H9 (cell line): ENCODE data around the gene RPS6KA4. TPM values are rescaled to one million over a fixed set of nuclear protein-coding genes. Genes with fewer than 3 reads are reported as not detected.

ENCODE experiments used
- DNase-seq: peaks from one replicate; pipeline ENCODE4 v3.0.0-alpha.2; 2017
- H2AFZ ChIP-seq: one replicate; pipeline ENCODE4 v1.6.1; 2013; ENCODE audit warnings: mild to moderate bottlenecking, low read length, control low read depth, moderate library complexity
- H2AK5ac ChIP-seq: 2 replicates; pipeline ENCODE4 v1.6.1; 2013; ENCODE audit warnings: low read length, control low read depth, mixed read lengths; ENCODE audit not compliant: insufficient read length
- H2BK120ac ChIP-seq: one replicate; pipeline ENCODE4 v1.6.1; 2013; ENCODE audit warnings: low read depth, mild to moderate bottlenecking, low read length, control low read depth, inconsistent platforms; ENCODE audit not compliant: poor library complexity, severe bottlenecking
- H2BK12ac ChIP-seq: 2 replicates; pipeline ENCODE4 v1.6.1; 2013; ENCODE audit warnings: low read length, control low read depth, mixed read lengths, low read depth; ENCODE audit not compliant: insufficient read length
- H2BK15ac ChIP-seq: 2 replicates; pipeline ENCODE4 v1.6.1; 2013; ENCODE audit warnings: low read depth, low read length, control low read depth
- H2BK20ac ChIP-seq: one replicate; pipeline ENCODE4 v1.6.1; 2013; ENCODE audit warnings: low read depth, mild to moderate bottlenecking, low read length, control low read depth, inconsistent platforms; ENCODE audit not compliant: poor library complexity, severe bottlenecking
- H2BK5ac ChIP-seq: 2 replicates; pipeline ENCODE4 v1.6.1; 2013; ENCODE audit warnings: low read length, control low read depth, mixed read lengths; ENCODE audit not compliant: insufficient read length
- H3K14ac ChIP-seq: 2 replicates; pipeline ENCODE4 v1.6.1; 2013; ENCODE audit warnings: low read length, control low read depth; ENCODE audit not compliant: insufficient read depth
- H3K18ac ChIP-seq: 2 replicates; pipeline ENCODE4 v1.6.1; 2013; ENCODE audit warnings: low read depth, mild to moderate bottlenecking, mixed read lengths, low read length, control low read depth; ENCODE audit not compliant: insufficient read length
- H3K23ac ChIP-seq: 2 replicates; pipeline ENCODE4 v1.6.1; 2013; ENCODE audit warnings: low read length, control low read depth, mixed read lengths, low read depth; ENCODE audit not compliant: insufficient read length
- H3K23me2 ChIP-seq: 2 replicates; pipeline ENCODE4 v1.6.1; 2013; ENCODE audit warnings: low read depth, mild to moderate bottlenecking, mixed read lengths, low read length, control low read depth; ENCODE audit not compliant: insufficient read length, poor library complexity, severe bottlenecking
- H3K27ac ChIP-seq: 2 replicates; pipeline ENCODE4 v1.5.1; 2013; ENCODE audit warnings: low read length, control low read depth, mixed read lengths, low read depth; ENCODE audit not compliant: insufficient read length
- H3K27me3 ChIP-seq: 2 replicates; pipeline ENCODE4 v1.6.1; 2013; ENCODE audit warnings: low read length, control low read depth, inconsistent platforms; ENCODE audit not compliant: insufficient read depth
- H3K4ac ChIP-seq: 2 replicates; pipeline ENCODE4 v1.6.1; 2013; ENCODE audit warnings: low read depth, mild to moderate bottlenecking, control low read depth, inconsistent platforms, low read length, moderate library complexity
- H3K4me1 ChIP-seq: 2 replicates; pipeline ENCODE4 v1.6.1; 2013; ENCODE audit warnings: low read length, control low read depth, inconsistent platforms; ENCODE audit not compliant: insufficient read depth
- H3K4me2 ChIP-seq: 2 replicates; pipeline ENCODE4 v1.6.1; 2013; ENCODE audit warnings: low read length, control low read depth, mixed read lengths; ENCODE audit not compliant: insufficient read length, insufficient read depth
- H3K56ac ChIP-seq: 2 replicates; pipeline ENCODE4 v1.6.1; 2013; ENCODE audit warnings: low read depth, mild to moderate bottlenecking, mixed read lengths, low read length, control low read depth; ENCODE audit not compliant: insufficient read length
- H3K79me1 ChIP-seq: 2 replicates; pipeline ENCODE4 v1.6.1; 2013; ENCODE audit warnings: low read depth, mild to moderate bottlenecking, moderate library complexity, low read length, control low read depth, inconsistent platforms; ENCODE audit not compliant: insufficient read depth, poor library complexity, severe bottlenecking
- H3K79me2 ChIP-seq: 2 replicates; pipeline ENCODE4 v1.6.1; 2013; ENCODE audit warnings: low read length, control low read depth, inconsistent platforms; ENCODE audit not compliant: insufficient read depth
- H3K9ac ChIP-seq: 2 replicates; pipeline ENCODE4 v1.6.1; 2013; ENCODE audit warnings: low read length, control low read depth, mixed read lengths; ENCODE audit not compliant: insufficient read length; ENCODE audit errors: extremely low read depth
- H3K9me3 ChIP-seq: one replicate; pipeline ENCODE4 v1.6.1; 2013; ENCODE audit warnings: low read depth, low read length, inconsistent platforms; ENCODE audit not compliant: control insufficient read depth
- H3T11ph ChIP-seq: one replicate; pipeline ENCODE4 v1.6.1; 2013; ENCODE audit warnings: mild to moderate bottlenecking, low read length, control low read depth, inconsistent platforms
- H4K20me1 ChIP-seq: one replicate; pipeline ENCODE4 v1.6.1; 2013; ENCODE audit not compliant: control insufficient read depth, insufficient read length, insufficient read depth
- H4K5ac ChIP-seq: 2 replicates; pipeline ENCODE4 v1.6.1; 2013; ENCODE audit warnings: low read depth, mild to moderate bottlenecking, mixed read lengths, low read length, control low read depth; ENCODE audit not compliant: insufficient read length
- H4K8ac ChIP-seq: replicated peaks from 2 replicates; pipeline ENCODE4 v1.6.1; 2013; ENCODE audit warnings: low read length, control low read depth, mixed read lengths, low read depth; ENCODE audit not compliant: insufficient read length
- H4K91ac ChIP-seq: 2 replicates; pipeline ENCODE4 v1.6.1; 2013; ENCODE audit warnings: low read depth, mild to moderate bottlenecking, moderate library complexity, mixed read lengths, low read length, control low read depth; ENCODE audit not compliant: insufficient read length
- H3K27ac Mint-ChIP-seq, 3 experiments: 2 replicates in 2 of 3; 3 replicates in 1 of 3; pipeline ENCODE4 v1.8.0; 2020 to 2021; ENCODE audit warnings: mixed read lengths in 3 of 3, mild to moderate bottlenecking in 1 of 3, moderate library complexity in 1 of 3
- H3K27me3 Mint-ChIP-seq: 2 replicates; pipeline ENCODE4 v1.8.0; 2021; ENCODE audit warnings: low read depth, mild to moderate bottlenecking, moderate library complexity, mixed read lengths
- H3K36me3 Mint-ChIP-seq, 3 experiments: 2 replicates in 2 of 3; 3 replicates in 1 of 3; pipeline ENCODE4 v1.8.0; 2020 to 2021; ENCODE audit warnings: low read depth in 3 of 3, mixed read lengths in 3 of 3; ENCODE audit not compliant: insufficient read depth in 1 of 3
- H3K4me1 Mint-ChIP-seq, 2 experiments: 2 replicates each; pipeline ENCODE4 v1.8.0; 2020; ENCODE audit warnings: mixed read lengths in 2 of 2
- H3K4me3 Mint-ChIP-seq, 2 experiments: 2 replicates in 1 of 2; 3 replicates in 1 of 2; pipeline ENCODE4 v1.8.0; 2020 to 2021; ENCODE audit warnings: mild to moderate bottlenecking in 2 of 2, mixed read lengths in 2 of 2, moderate library complexity in 1 of 2
- H3K9me3 Mint-ChIP-seq, 2 experiments: 2 replicates in 1 of 2; 3 replicates in 1 of 2; pipeline ENCODE4 v1.8.0; 2020; ENCODE audit warnings: mild to moderate bottlenecking in 2 of 2, mixed read lengths in 2 of 2, moderate library complexity in 1 of 2
- CTCF ChIP-seq: fragments of 200-600 bp; sonication (generic); conservative IDR thresholded peaks from 3 replicates; pipeline ENCODE4 v1.8.0; 2021; ENCODE audit warnings: antibody characterized with exemption, mild to moderate bottlenecking
- WGBS: extraction: QIAGEN DNeasy Blood & Tissue Kit; methylation state at CpG from one replicate; pipeline ENCODE4 v1.1.7; 2013; ENCODE audit warnings: missing lambda C conversion rate, low lambda C conversion rate, mixed read lengths; ENCODE audit not compliant: insufficient read length; ENCODE audit errors: extremely low coverage; 5-methylcytosine and 5-hydroxymethylcytosine counted together
- total RNA-seq: library from RNA; stranded (reverse); gene quantifications from 2 replicates; pipeline ENCODE4 v1.2.1, GENCODE V29; 2021

Gene RPS6KA4
- total RNA-seq, 1 experiment from 2014 or later = 10.8 TPM

- Histone ChIP-seq H3K27me3 (no peaks in the 10 kb centered on the region), H2BK120ac (no peak overlapping the region), H4K91ac (no peak overlapping the region), H4K20me1 (no peaks in the 10 kb centered on the region), H3K9me3 (no peaks in the 10 kb centered on the region), H3K27ac (no peak overlapping the region), H3K14ac (0 out of 2 replicates have a peak overlapping the region, but pooled peaks have one; percentile 2), H3K4me2 (peak overlapping the region; percentile 16), H3K79me2 (no peaks in the 10 kb centered on the region), H4K5ac (no peak overlapping the region), H3K56ac (no peak overlapping the region), H3K79me1 (no peaks in the 10 kb centered on the region), H3K9ac (no peak overlapping the region), H2BK15ac (no peak overlapping the region), H3K23me2 (no peaks in the 10 kb centered on the region), H3K23ac (no peak overlapping the region), H2BK5ac (no peak overlapping the region), H3T11ph (no peak overlapping the region), H3K4ac (no peak overlapping the region), H2AFZ (no peak overlapping the region), H2BK20ac (no peak overlapping the region), H4K8ac (no peak overlapping the region), H2BK12ac (no peak overlapping the region), H3K18ac (no peak overlapping the region), H3K4me1 (no peaks in the 10 kb centered on the region; the same call in 1 of the 2 replicates), H2AK5ac (no peak overlapping the region)
- H3K36me3 Mint-ChIP-seq = peaks cover 10 to 17% (median 13%) of the 10 kb centered on the region in 3 experiments; a peak in 6 of 7 replicates
- peak overlapping the region; percentile 27 to 55; a peak in 4 of 5 replicates for H3K4me3 Mint-ChIP-seq
- H3K9me3 Mint-ChIP-seq = no peaks in the 10 kb centered on the region; a peak in 1 of 5 replicates
- H3K27me3 Mint-ChIP-seq = no peaks in the 10 kb centered on the region
- no CpG with 5 or more reads among the region's 18 CpGs for WGBS
- peaks cover 9 to 18% of the 10 kb centered on the region in 2 experiments for H3K4me1 Mint-ChIP-seq
- peak overlapping the region; percentile 49 to 74 (median 62); a peak in 4 of 7 replicates for H3K27ac Mint-ChIP-seq
- TF ChIP-seq CTCF = no peak
- peak; percentile 95 for DNase-seq
These were observed 14.0 kb downstream of the RPS6KA4 start for GRCh38 chr11:64372802-64373597.
